H1 (cell line): ENCODE data around the gene MAGI2. TPM values are rescaled to one million over a fixed set of nuclear protein-coding genes. Genes with fewer than 3 reads are reported as not detected.

ENCODE experiments used
- KDM5A ChIP-seq: fragments of 200-600 bp; IDR thresholded peaks from 2 replicates; pipeline ENCODE4 v1.7.1; 2012; ENCODE audit warnings: mild to moderate bottlenecking, low read length, inconsistent platforms, mixed read lengths
- TBP ChIP-seq: IDR thresholded peaks from 2 replicates; pipeline ENCODE4 v1.6.1; 2011; ENCODE audit warnings: low read depth, low read length, improper control_type of control experiment
- polyA plus RNA-seq, 7 experiments: library from polyadenylated mRNA; depleted of rRNA in 3 of 7; stranded (reverse) in 5 of 7; unstranded in 2 of 7; fragments of >200 nt in 5 of 7; fragments of 200-250 nt in 2 of 7; gene quantifications; 1 replicate in 5 of 7; 2 replicates in 1 of 7; 4 replicates in 1 of 7; pipeline versions ENCODE4 v1.2.1 to v1.2.3, GENCODE V29; 2011 to 2013; ENCODE audit warnings: missing spikeins in 2 of 7, mixed read lengths in 2 of 7
- total RNA-seq: library from RNA; stranded (reverse); fragmentation: NEBNext Ultra II Directional; extraction: Animal tissue kit (Norgen Biotek cat#: 25700); gene quantifications from 2 replicates; pipeline ENCODE4 v1.2.1, GENCODE V29; 2021
- TF ChIP-seq, protein P1 (sequence below): fragments of 300-600 bp; sonication (generic); IDR thresholded peaks from 2 replicates; pipeline ENCODE4 v1.7.1; 2012; ENCODE audit warnings: low read length, moderate library complexity, mild to moderate bottlenecking, inconsistent platforms; ENCODE audit not compliant: insufficient replicate concordance

Gene MAGI2
- total and polyA plus RNA-seq, 2 of the 8 experiments (the other 6 are each of a cell fraction or from before 2014, with no cell fraction given) = 6.0 to 27.3 TPM

DNA sequence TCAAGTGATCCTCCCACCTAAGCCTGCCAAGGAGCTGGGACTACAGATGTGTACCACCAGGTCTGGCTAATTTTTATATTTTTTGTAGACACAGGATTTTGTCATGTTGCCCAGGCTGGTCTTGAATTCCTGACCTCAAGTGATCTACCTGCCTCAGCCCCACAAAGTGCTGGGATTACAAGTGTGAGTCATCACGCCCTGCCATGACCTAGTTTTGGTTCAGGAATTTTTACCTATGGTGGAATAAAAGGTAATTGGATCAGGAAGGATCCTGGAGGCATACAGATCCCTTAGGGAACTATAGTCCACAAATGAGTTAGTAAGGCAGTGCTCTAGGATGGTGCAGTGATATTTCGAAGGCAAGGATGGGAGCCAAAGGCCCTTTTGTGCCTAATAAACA, 937.0 kb downstream of the MAGI2 start (continued):
- TF ChIP-seq, protein P1, sequence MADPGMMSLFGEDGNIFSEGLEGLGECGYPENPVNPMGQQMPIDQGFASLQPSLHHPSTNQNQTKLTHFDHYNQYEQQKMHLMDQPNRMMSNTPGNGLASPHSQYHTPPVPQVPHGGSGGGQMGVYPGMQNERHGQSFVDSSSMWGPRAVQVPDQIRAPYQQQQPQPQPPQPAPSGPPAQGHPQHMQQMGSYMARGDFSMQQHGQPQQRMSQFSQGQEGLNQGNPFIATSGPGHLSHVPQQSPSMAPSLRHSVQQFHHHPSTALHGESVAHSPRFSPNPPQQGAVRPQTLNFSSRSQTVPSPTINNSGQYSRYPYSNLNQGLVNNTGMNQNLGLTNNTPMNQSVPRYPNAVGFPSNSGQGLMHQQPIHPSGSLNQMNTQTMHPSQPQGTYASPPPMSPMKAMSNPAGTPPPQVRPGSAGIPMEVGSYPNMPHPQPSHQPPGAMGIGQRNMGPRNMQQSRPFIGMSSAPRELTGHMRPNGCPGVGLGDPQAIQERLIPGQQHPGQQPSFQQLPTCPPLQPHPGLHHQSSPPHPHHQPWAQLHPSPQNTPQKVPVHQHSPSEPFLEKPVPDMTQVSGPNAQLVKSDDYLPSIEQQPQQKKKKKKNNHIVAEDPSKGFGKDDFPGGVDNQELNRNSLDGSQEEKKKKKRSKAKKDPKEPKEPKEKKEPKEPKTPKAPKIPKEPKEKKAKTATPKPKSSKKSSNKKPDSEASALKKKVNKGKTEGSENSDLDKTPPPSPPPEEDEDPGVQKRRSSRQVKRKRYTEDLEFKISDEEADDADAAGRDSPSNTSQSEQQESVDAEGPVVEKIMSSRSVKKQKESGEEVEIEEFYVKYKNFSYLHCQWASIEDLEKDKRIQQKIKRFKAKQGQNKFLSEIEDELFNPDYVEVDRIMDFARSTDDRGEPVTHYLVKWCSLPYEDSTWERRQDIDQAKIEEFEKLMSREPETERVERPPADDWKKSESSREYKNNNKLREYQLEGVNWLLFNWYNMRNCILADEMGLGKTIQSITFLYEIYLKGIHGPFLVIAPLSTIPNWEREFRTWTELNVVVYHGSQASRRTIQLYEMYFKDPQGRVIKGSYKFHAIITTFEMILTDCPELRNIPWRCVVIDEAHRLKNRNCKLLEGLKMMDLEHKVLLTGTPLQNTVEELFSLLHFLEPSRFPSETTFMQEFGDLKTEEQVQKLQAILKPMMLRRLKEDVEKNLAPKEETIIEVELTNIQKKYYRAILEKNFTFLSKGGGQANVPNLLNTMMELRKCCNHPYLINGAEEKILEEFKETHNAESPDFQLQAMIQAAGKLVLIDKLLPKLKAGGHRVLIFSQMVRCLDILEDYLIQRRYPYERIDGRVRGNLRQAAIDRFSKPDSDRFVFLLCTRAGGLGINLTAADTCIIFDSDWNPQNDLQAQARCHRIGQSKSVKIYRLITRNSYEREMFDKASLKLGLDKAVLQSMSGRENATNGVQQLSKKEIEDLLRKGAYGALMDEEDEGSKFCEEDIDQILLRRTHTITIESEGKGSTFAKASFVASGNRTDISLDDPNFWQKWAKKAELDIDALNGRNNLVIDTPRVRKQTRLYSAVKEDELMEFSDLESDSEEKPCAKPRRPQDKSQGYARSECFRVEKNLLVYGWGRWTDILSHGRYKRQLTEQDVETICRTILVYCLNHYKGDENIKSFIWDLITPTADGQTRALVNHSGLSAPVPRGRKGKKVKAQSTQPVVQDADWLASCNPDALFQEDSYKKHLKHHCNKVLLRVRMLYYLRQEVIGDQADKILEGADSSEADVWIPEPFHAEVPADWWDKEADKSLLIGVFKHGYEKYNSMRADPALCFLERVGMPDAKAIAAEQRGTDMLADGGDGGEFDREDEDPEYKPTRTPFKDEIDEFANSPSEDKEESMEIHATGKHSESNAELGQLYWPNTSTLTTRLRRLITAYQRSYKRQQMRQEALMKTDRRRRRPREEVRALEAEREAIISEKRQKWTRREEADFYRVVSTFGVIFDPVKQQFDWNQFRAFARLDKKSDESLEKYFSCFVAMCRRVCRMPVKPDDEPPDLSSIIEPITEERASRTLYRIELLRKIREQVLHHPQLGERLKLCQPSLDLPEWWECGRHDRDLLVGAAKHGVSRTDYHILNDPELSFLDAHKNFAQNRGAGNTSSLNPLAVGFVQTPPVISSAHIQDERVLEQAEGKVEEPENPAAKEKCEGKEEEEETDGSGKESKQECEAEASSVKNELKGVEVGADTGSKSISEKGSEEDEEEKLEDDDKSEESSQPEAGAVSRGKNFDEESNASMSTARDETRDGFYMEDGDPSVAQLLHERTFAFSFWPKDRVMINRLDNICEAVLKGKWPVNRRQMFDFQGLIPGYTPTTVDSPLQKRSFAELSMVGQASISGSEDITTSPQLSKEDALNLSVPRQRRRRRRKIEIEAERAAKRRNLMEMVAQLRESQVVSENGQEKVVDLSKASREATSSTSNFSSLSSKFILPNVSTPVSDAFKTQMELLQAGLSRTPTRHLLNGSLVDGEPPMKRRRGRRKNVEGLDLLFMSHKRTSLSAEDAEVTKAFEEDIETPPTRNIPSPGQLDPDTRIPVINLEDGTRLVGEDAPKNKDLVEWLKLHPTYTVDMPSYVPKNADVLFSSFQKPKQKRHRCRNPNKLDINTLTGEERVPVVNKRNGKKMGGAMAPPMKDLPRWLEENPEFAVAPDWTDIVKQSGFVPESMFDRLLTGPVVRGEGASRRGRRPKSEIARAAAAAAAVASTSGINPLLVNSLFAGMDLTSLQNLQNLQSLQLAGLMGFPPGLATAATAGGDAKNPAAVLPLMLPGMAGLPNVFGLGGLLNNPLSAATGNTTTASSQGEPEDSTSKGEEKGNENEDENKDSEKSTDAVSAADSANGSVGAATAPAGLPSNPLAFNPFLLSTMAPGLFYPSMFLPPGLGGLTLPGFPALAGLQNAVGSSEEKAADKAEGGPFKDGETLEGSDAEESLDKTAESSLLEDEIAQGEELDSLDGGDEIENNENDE = no peak
- TF ChIP-seq KDM5A (no peak), TBP (no peak)
